GM20431 (cell line): Measurements from ENCODE around the gene PI4KA.
"Not testable (repeated sequence)": the region's sequence is repeated elsewhere in the genome, so short reads cannot be mapped to it uniquely, and the experiment has no call there.

Experiments
- in situ Hi-C: fragments of 300-500 bp; cut with MseI, MboI; formaldehyde crosslinking; loops from one replicate; pipeline ENCODE4 v1.15.0; 2020; ENCODE audit warnings: low sequenced_read_pairs; ENCODE audit not compliant: unreplicated experiment

Gene PI4KA

DNA sequence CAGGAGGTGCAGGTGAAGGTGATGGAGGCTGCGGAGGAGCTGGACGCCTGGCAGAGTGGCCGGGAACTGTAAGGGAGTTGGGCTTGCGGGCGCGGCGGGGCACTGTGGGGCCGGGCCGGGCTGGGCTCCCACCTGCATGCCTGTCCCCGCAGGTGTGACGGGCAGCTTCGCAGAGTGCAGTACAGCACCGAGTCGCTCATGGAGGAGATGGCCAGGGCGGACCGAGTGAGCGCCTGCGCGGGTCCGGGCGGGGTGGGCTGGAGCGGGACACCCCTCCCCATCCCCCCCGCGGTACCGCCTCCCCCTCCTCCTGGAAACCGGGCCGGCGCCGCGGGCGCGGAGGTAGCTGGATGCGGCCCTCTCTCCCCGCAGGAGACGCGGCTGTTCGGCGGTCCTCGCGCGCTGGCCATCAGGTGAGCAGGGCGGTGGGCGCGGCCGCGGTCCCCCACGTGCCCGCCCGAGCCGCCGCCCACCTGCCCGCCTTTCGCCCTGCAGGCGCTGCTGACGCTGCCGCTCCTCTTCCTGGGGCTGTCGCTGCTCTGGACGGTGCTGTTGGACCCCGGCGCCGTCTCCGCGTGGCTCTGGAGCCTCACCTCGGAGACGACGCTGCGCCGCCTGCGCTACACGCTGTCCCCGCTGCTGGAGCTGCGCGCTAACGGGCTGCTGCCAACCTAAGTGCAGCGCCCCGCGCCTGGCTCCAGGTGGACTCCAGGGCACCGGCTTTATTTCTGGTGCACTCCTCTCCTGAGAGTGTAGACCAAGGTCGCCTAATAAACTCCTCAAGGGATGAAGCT lies 154.6 kb downstream of the PI4KA start:
- in situ Hi-C loops, result not testable (repeated sequence)

DNA sequence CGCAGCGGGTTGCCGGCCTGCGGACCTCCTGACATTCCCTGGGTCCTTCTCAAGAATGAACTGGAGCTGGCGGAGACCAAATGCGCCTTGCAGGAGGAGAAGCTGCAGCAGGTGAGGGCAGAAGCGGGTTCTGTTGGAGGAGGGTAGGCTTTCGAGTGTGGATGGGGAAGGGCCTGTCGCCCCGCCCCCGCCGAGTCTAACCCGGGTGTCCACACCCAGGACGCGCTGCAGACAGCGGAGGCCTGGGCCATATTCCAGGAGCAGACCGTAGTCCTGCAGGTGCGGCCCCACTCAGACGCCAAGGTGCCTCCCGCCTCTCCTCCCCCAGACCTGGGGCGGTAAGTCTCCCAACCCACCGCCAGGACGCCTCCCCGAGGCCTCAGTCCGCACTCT lies 155.2 kb downstream of the PI4KA start:
- in situ Hi-C loops, result not testable (repeated sequence)

- in situ Hi-C loops, result not testable (repeated sequence)
These were observed 155.8 kb downstream of the PI4KA start for GRCh38 chr22:20702546-20703413.

DNA sequence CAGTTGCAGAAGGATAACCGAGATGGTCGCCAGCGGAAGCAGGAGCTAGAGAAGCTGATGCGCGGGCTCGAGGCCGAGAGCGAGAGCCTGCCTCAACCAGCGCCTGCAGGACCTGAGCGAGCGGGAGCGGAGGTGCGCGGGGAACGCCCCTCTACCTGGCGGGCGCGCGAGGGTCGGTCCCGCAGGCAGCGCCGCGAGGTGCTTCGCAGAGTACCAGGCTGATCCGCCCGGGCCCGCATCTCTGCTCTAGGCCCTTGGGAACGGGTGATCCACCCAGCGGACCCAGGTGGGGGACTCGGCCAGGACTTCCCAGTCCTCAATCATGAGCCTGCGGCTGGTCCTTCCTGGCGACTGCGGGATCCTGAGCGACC lies 156.5 kb downstream of the PI4KA start:
- in situ Hi-C loops, result not testable (repeated sequence)

DNA sequence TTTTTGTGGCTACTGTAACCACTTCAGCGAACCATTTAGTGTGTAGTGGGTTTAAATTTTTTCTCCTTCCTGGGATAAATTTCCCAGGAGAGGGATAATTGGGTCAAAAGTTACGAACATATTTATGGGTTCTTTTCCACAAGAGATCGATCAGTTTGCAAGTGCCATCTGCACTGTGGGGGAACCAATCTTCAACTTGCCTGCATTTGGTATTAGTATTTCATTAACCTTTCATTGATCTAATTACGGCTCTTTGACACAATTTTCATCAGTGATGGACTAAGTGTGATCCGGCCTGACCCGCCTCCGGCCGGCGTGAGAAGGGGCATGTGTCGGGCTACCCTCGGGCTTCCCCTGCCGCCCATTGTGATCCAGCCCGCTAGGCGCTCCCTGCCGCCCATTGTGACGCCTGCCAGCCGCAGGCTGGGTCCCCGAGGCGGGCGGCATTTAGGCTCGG lies 156.9 kb downstream of the PI4KA start:
- in situ Hi-C loops, result not testable (repeated sequence)

DNA sequence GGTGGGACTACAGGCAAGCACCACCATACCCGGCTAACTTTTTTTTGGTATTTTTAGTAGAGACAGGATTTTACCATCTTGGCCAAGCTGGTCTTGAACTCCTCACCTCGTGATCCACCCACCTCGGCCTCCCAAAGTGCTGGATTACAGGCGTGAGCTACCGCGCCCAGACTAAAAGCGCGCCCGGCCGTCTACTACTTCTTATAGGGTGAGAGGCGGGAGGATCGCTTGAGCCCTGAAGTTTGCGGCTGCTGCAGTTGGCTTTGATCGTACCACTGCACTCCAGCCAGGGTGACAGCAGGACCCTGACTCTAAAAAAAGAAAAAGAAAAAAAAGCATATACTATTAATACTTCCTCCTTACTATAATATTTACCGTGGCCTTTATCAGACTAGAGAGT lies 158.3 kb downstream of the PI4KA start:
- in situ Hi-C loops, result not testable (repeated sequence)

DNA sequence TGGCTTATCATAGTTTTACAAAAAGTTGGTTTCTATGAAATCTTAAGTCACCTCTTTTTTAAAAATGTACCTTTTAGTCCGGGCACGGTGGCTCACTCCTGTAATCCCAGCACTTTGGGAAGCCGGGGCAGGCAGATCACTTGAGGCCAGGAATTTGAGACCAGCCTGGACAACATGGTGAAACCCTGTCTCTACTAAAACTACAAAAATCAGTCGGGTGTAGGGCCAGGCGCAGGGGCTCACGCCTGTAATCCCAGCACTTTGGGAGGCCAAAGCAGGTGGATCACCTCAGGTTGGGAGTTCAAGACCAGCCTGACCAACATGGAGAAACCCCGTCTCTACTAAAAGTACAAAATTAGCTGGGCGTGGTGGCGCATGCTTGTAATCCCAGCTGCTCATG lies 158.8 kb downstream of the PI4KA start:
- in situ Hi-C loops, result not testable (repeated sequence)

GRCh38 chr22:20697481-20698113 lies 161.0 kb downstream of the PI4KA start:
- in situ Hi-C loops, result not testable (repeated sequence)

GRCh38 chr22:20696056-20696455 lies 162.6 kb downstream of the PI4KA start:
- in situ Hi-C loops, result not testable (repeated sequence)

- in situ Hi-C loops, result not testable (repeated sequence)
These were observed 163.4 kb downstream of the PI4KA start for GRCh38 chr22:20695205-20695604.

GRCh38 chr22:20694256-20694655 lies 164.4 kb downstream of the PI4KA start:
- in situ Hi-C loops, result not testable (repeated sequence)

GRCh38 chr22:20692926-20693325 lies 165.7 kb downstream of the PI4KA start:
- in situ Hi-C loops, result not testable (repeated sequence)

DNA sequence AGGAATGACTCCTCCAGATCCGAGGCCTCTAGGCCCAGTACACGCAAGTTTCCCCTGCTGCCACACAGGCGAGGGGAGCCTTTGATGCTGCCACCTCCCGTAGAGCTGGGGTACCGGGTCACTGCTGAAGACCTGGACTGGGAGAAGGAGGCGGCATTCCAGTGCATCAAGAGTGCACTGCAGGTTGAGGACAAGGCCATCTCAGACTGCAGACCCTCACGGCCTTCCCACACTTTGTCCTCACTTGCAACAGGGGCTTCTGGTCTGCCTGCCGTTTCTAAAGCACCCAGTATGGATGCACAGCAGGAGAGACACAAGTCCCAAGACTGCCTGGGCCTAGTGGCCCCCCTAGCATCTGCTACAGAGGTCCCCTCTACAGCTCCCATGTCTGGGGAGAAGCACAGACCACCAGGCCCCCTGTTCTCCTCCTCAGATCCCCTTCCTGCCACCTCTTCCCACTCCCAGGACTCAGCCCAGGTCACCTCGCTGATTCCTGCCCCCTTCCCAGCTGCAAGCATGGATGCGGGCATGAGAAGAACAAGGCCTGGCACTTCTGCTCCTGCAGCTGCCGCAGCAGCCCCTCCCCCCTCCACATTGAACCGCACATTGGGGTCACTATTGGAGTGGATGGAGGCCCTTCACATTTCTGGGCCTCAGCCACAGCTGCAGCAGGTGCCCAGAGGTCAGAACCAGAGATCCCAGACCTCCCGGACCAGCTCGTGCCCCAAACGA lies 167.9 kb downstream of the PI4KA start:
- in situ Hi-C loops, result not testable (repeated sequence)

DNA sequence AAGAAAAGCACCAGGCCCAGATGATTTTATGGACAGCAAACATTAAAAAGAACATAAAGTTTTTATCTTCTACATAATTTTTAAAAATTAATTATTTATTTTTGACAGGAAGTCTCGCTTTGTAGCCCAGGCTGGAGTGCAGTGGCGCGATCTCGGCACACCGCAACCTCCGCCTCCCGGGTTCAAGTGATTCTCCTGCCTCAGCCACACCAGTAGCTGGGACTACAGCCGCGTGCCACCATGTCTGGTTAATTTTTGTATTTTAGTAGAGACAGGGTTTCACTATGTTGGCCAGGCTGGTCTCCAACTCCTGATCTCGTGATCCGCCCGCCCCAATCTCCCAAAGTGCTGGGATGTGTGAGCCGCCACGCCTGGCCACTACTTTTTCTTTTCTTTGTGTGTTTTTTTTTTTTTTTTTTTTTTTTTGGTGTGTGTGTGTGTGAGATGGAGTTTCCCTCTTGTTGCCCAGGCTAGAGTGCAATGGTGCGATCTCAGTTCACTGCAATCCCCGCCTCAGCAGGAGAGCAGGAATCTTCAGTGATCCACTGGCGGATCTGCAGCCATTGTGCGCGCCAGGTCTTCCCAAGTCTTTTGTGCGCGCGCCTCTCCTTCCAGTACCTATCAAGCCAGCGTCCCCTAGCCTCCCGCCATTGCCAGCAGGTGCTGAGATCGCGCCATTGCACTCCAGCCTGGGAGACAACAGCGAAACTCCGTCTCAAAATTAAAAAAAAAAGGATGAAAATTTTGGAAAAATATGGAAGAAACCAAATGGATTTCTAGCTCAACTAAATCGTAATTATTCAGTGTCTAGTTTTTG lies 171.0 kb downstream of the PI4KA start:
- in situ Hi-C loops, result not testable (repeated sequence)

- in situ Hi-C loops, result not testable (repeated sequence)
These were observed 172.8 kb downstream of the PI4KA start for GRCh38 chr22:20685764-20686163.

GRCh38 chr22:20678792-20679435 lies 179.7 kb downstream of the PI4KA start:
- in situ Hi-C loops, result not testable (repeated sequence)

DNA sequence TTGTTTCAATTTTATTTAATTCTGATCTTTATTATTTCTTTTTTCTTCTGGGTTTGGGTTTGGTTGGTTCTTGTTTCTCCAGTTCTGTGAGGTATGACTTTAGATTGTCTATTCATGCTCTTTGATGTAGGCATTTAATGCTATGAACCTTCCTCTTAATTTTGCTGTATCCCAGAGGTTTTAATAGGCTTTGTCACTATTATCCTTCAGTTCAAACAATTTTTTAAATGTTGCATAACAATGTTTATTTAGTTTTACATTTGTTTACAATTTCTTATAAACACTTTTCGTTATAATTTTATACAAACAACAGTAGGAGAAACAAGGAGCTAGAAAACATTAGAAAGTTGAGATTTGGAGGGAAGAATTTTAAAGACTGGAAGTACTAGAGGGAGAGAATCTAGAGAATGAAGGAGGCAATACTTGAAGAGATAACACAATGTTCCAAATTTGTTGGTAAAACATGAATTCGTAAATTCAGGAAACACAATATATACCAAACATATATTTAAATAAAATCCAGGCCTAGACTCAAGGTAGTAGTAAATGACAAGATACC lies 180.8 kb downstream of the PI4KA start:
- in situ Hi-C loops, result no loop called here

GRCh38 chr22:20675613-20676012 lies 183.0 kb downstream of the PI4KA start:
- in situ Hi-C loops, result not testable (repeated sequence)
